ENCODE data around the gene SMARCAL1. TPM values are rescaled to one million over a fixed set of nuclear protein-coding genes. Genes with fewer than 3 reads are reported as not detected.

Gene SMARCAL1
- polyA plus RNA-seq, 1 of the 3 experiments (the other 2 are of a cell fraction), result 27.0 TPM

GRCh38 chr2:216482640-216483039, 70.4 kb downstream of the SMARCAL1 start:
- no peak overlapping the region for H3K9ac ChIP-seq
- 97% methylated on average over 2 of the region's 2 CpGs for WGBS (ENCODE audit: low lambda C conversion rate)
- TF ChIP-seq USF2 (IDR thresholded peaks at IDR 0.05; ENCODE audit: borderline replicate concordance, low read depth, low read length) (no peak), GABPA (IDR thresholded peaks at IDR 0.05; ENCODE audit: low read depth) (0 out of 2 replicates have a peak, but pooled peaks have one; percentile 37)
- H3K4me1 ChIP-seq (ENCODE audit: control insufficient read depth in 1 of 2, insufficient read depth in 2 of 2, low read depth in 1 of 2, low read length in 1 of 2), result peaks cover 6 to 16% of the 10 kb centered on the region in 2 experiments; a peak in 3 of 4 replicates
- ChIA-PET POLR2A (no interaction called here), CTCF (interaction anchor here (0.5 to 0.9 kb wide), 2 partner anchors 373 to 654 kb away, joined by 3 read pairs; partner anchors contain the start of gene XRCC5)
- no peaks in the 10 kb centered on the region for H3K9me3 ChIP-seq
- H3K9me2 ChIP-seq, result no peaks in the 10 kb centered on the region
- no peak overlapping the region for H3K4me2 ChIP-seq
- no peaks in the 10 kb centered on the region for H4K20me1 ChIP-seq (ENCODE audit: insufficient read depth)
- H3F3A ChIP-seq (replicated peaks; ENCODE audit: insufficient read depth), result peaks cover 15% of the 10 kb centered on the region
- no peaks in the 10 kb centered on the region for H3K79me2 ChIP-seq (ENCODE audit: insufficient read depth)
- H3K27ac ChIP-seq (ENCODE audit: low read depth in 2 of 2, low read length in 1 of 2), result no peak overlapping the region
- DNase-seq, result no peak
- H3K36me3 ChIP-seq (replicated peaks in 1 of 2; ENCODE audit: control insufficient read depth in 1 of 2, insufficient read depth in 2 of 2, low read length in 1 of 2), result peaks cover 12 to 25% of the 10 kb centered on the region in 2 experiments
- no peak overlapping the region for H3K4me3 ChIP-seq (ENCODE audit: low read depth in 2 of 2, low read length in 1 of 2)
- no peaks in the 10 kb centered on the region for H3K27me3 ChIP-seq (ENCODE audit: insufficient read depth)
- H2AFZ ChIP-seq (ENCODE audit: low read depth), result no peak overlapping the region

- DNase-seq, result no peak
- TF ChIP-seq FOSL2 (IDR thresholded peaks at IDR 0.05; ENCODE audit: borderline replicate concordance, low read depth), result no peak
- TF ChIP-seq NRF1 (IDR thresholded peaks at IDR 0.05; ENCODE audit: low read depth, low read length), result no peak
- TF ChIP-seq PBX3 (IDR thresholded peaks at IDR 0.05), result no peak
- TF ChIP-seq EZH2phosphoT487 (IDR thresholded peaks at IDR 0.05; ENCODE audit: borderline replicate concordance, low read depth), result no peak
- no peak for TF ChIP-seq USF2 (IDR thresholded peaks at IDR 0.05; ENCODE audit: borderline replicate concordance, low read depth, low read length)
- TF ChIP-seq MEF2A (IDR thresholded peaks at IDR 0.05; ENCODE audit: borderline replicate concordance, low read depth), result no peak
- no peak for TF ChIP-seq POLR2AphosphoS5 (IDR thresholded peaks at IDR 0.05; ENCODE audit: low read depth, low read length)
- no peak for TF ChIP-seq NFIC (IDR thresholded peaks at IDR 0.05; ENCODE audit: borderline replicate concordance)
- TF ChIP-seq RFX5 (IDR thresholded peaks at IDR 0.05; ENCODE audit: low read length), result no peak
- TF ChIP-seq MXI1 (IDR thresholded peaks at IDR 0.05; ENCODE audit: low read depth, low read length), result no peak
- no peak for TF ChIP-seq ELF1 (IDR thresholded peaks at IDR 0.05)
- TF ChIP-seq FOXJ3 (CRISPR knock-in tag; IDR thresholded peaks at IDR 0.05), result no peak
- TF ChIP-seq TEAD4 (IDR thresholded peaks at IDR 0.05; ENCODE audit: borderline replicate concordance, insufficient read depth), result no peak
- no peak for TF ChIP-seq GATA2 (CRISPR knock-in tag; IDR thresholded peaks at IDR 0.05)
- TF ChIP-seq EP300 (IDR thresholded peaks at IDR 0.05; ENCODE audit: borderline replicate concordance in 1 of 2, low read depth in 1 of 2, low read length in 1 of 2), result no peak
- no peak for TF ChIP-seq SIN3A (IDR thresholded peaks at IDR 0.05; ENCODE audit: borderline replicate concordance, low read depth, low read length)
- H4K20me1 ChIP-seq (ENCODE audit: insufficient read depth), result no peaks in the 10 kb centered on the region
- no peaks in the 10 kb centered on the region for H3K9me3 ChIP-seq
- peaks cover 0 to 8% of the 10 kb centered on the region in 2 experiments; a peak in 2 of 4 replicates for H3K4me1 ChIP-seq (ENCODE audit: control insufficient read depth in 1 of 2, insufficient read depth in 2 of 2, low read depth in 1 of 2, low read length in 1 of 2)
- H3K9ac ChIP-seq, result no peak overlapping the region
- 90% methylated on average over 2 of the region's 3 CpGs for WGBS (ENCODE audit: low lambda C conversion rate)
- peaks cover 9 to 10% of the 10 kb centered on the region in 2 experiments for H3K36me3 ChIP-seq (replicated peaks in 1 of 2; ENCODE audit: control insufficient read depth in 1 of 2, insufficient read depth in 2 of 2, low read length in 1 of 2)
- no peak overlapping the region for H3K4me3 ChIP-seq (ENCODE audit: low read depth in 2 of 2, low read length in 1 of 2)
- H3F3A ChIP-seq (replicated peaks; ENCODE audit: insufficient read depth), result peaks cover 15% of the 10 kb centered on the region
- CTCF ChIA-PET, result no interaction called here
- H2AFZ ChIP-seq (ENCODE audit: low read depth), result no peak overlapping the region
- H3K79me2 ChIP-seq (ENCODE audit: insufficient read depth), result no peaks in the 10 kb centered on the region
- POLR2A ChIA-PET, result no interaction called here
- H3K27me3 ChIP-seq (ENCODE audit: insufficient read depth), result no peaks in the 10 kb centered on the region
- H3K4me2 ChIP-seq, result no peak overlapping the region
- no peaks in the 10 kb centered on the region for H3K9me2 ChIP-seq
- no peak overlapping the region for H3K27ac ChIP-seq (ENCODE audit: low read depth in 2 of 2, low read length in 1 of 2)
Observed at GRCh38 chr2:216485237-216485636, 73.0 kb downstream of the SMARCAL1 start.

Measured in SK-N-SH (cell line).